Stimulated activated naive B cell treated with anti-CD40 and anti-IgM and Interleukin-4, amounts not matched to agents 10 μg/mL and 1 μg/mL and 100 μg/mL, for 72 hours (primary cell): Measurements from ENCODE around the gene TMEM33.

Experiments
- ATAC-seq, 2 donors: fragments of 150-1000 bp; cut with Tn5 transposase; replicated peaks; 2 replicates each; pipeline ENCODE4 v1.10.0; 2021; ENCODE audit warnings: moderate library complexity in 1 of 2
- DNase-seq: peaks from one replicate; pipeline ENCODE4 v3.0.0; 2021
- H3K27ac Mint-ChIP-seq: one replicate; pipeline ENCODE4 v1.8.0; 2022; ENCODE audit warnings: mild to moderate bottlenecking, mixed read lengths
- H3K27me3 Mint-ChIP-seq, 2 donors: one replicate each; pipeline ENCODE4 v1.8.0; 2022; ENCODE audit warnings: mixed read lengths in 2 of 2
- H3K36me3 Mint-ChIP-seq, 2 donors: one replicate each; pipeline ENCODE4 v1.8.0; 2022; ENCODE audit warnings: mixed read lengths in 2 of 2, mild to moderate bottlenecking in 1 of 2
- H3K4me1 Mint-ChIP-seq, 2 donors: one replicate each; pipeline ENCODE4 v1.8.0; 2022; ENCODE audit warnings: mixed read lengths in 2 of 2, mild to moderate bottlenecking in 1 of 2
- H3K4me3 Mint-ChIP-seq, 2 donors: one replicate each; pipeline ENCODE4 v1.8.0; 2022; ENCODE audit warnings: mild to moderate bottlenecking in 2 of 2, mixed read lengths in 2 of 2, moderate library complexity in 1 of 2
- H3K9me3 Mint-ChIP-seq, 2 donors: one replicate each; pipeline ENCODE4 v1.8.0; 2022; ENCODE audit warnings: mixed read lengths in 2 of 2, mild to moderate bottlenecking in 1 of 2

Gene TMEM33

DNA sequence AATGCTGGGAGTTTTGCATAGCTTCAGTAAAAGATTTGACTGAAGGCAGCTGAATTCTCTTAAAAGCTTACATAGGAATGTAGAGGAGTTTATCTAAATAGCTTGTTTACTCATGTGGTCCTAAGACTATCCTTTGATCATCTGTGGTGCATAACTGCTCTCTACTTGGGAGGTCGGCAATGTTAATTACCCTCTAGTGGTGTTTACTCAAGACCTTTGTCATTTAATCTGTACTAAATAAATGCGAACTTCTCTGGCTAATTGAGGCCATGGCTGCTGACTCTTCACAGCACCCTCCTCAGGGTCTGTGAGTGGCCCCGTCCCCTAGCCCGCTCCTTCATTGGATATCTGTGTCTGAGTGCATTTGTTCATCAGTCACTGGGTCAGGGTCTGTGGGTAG lies 13.8 kb upstream of the TMEM33 start:
- no peak for ATAC-seq
- Mint-ChIP-seq H3K4me3 (no peak overlapping the region), H3K9me3 (peaks cover 14 to 18% of the 10 kb centered on the region in 2 donors), H3K4me1 (no peaks in the 10 kb centered on the region), H3K36me3 (peaks cover 0 to 5% of the 10 kb centered on the region in 2 donors), H3K27ac (no peak overlapping the region), H3K27me3 (peaks cover 32 to 46% of the 10 kb centered on the region in 2 donors)
- no peak for DNase-seq

GRCh38 chr4:41927796-41928499 lies 7.3 kb upstream of the TMEM33 start:
- H3K27me3 Mint-ChIP-seq: peaks cover 13 to 22% of the 10 kb centered on the region in 2 donors
- H3K9me3 Mint-ChIP-seq: no peaks in the 10 kb centered on the region
- H3K4me1 Mint-ChIP-seq: peaks cover 0 to 1% of the 10 kb centered on the region in 2 donors
- H3K36me3 Mint-ChIP-seq: peaks cover 0 to 3% of the 10 kb centered on the region in 2 donors
- ATAC-seq (no peak), DNase-seq (no peak)
- H3K4me3 Mint-ChIP-seq: no peak overlapping the region
- H3K27ac Mint-ChIP-seq: no peak overlapping the region

- ATAC-seq (no peak), DNase-seq (no peak)
- peaks cover 3 to 4% of the 10 kb centered on the region in 2 donors for H3K9me3 Mint-ChIP-seq
- no peak overlapping the region for H3K4me3 Mint-ChIP-seq
- H3K36me3 Mint-ChIP-seq: peaks cover 2 to 3% of the 10 kb centered on the region in 2 donors
- H3K27ac Mint-ChIP-seq: no peak overlapping the region
- peaks cover 0 to 14% of the 10 kb centered on the region in 2 donors for H3K27me3 Mint-ChIP-seq
- peaks cover 7 to 8% of the 10 kb centered on the region in 2 donors for H3K4me1 Mint-ChIP-seq
Observed at GRCh38 chr4:41930139-41930831, 4.9 kb upstream of the TMEM33 start.

DNA sequence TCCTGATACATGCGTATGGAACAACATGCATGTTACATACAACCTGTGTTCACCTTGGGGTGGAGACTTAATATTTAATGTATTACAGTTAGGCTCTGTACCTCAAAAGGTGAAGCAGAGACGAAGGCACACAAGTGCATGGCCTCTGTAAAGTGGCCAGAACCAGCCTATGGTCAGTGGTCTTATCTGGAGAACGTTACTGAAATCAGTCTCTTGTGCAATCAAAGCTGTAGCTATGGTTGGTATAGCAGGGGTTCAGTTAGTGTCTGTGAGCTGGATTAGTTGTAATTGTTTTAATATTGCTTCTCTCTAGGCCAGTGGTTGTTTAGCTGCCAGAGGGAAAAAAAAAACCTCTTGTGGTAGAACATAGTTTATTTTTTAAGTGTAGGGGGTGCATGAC lies 2.2 kb upstream of the TMEM33 start:
- Mint-ChIP-seq H3K36me3 (peaks cover 6 to 7% of the 10 kb centered on the region in 2 donors), H3K27ac (no peak overlapping the region), H3K4me3 (no peak overlapping the region), H3K27me3 (peaks cover 0 to 7% of the 10 kb centered on the region in 2 donors), H3K9me3 (peaks cover 3 to 4% of the 10 kb centered on the region in 2 donors), H3K4me1 (peaks cover 17 to 24% of the 10 kb centered on the region in 2 donors)
- DNase-seq: no peak
- no peak for ATAC-seq

- ATAC-seq: no peak
- H3K4me3 Mint-ChIP-seq: no peak overlapping the region
- peaks cover 17 to 25% of the 10 kb centered on the region in 2 donors for H3K4me1 Mint-ChIP-seq
- H3K36me3 Mint-ChIP-seq: peaks cover 6 to 10% of the 10 kb centered on the region in 2 donors
- no peak for DNase-seq
- H3K27me3 Mint-ChIP-seq: no peaks in the 10 kb centered on the region
- peaks cover 3 to 4% of the 10 kb centered on the region in 2 donors for H3K9me3 Mint-ChIP-seq
- peak overlapping the region; percentile 5 for H3K27ac Mint-ChIP-seq
Observed at GRCh38 chr4:41933997-41934503, 1.2 kb upstream of the TMEM33 start.

DNA sequence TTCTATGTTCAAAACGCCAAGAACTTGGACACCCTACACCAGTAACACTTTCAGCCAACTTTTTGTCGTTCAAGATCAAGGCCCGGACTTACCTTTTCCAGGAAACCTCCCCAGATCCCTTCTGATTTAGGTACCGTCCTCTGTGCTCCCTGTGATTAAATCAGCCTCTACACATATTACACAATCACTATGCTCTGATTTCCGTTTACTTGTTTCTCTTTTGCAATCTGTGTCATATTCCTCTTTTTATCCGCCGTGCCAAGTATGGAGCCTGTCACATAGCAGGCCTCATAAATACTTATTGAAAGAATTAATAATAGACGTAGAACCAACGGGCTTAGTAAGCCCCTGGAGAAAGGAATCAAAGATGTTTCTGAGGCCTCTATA lies 722 bp upstream of the TMEM33 start:
- peaks cover 3 to 4% of the 10 kb centered on the region in 2 donors for H3K9me3 Mint-ChIP-seq
- H3K4me3 Mint-ChIP-seq: peak overlapping the region; percentile 93 to 98
- peaks cover 17 to 25% of the 10 kb centered on the region in 2 donors for H3K4me1 Mint-ChIP-seq
- H3K27me3 Mint-ChIP-seq: no peaks in the 10 kb centered on the region
- H3K36me3 Mint-ChIP-seq: peaks cover 6 to 10% of the 10 kb centered on the region in 2 donors
- DNase-seq (no peak), ATAC-seq (no peak)
- H3K27ac Mint-ChIP-seq: peak overlapping the region; percentile 96

DNA sequence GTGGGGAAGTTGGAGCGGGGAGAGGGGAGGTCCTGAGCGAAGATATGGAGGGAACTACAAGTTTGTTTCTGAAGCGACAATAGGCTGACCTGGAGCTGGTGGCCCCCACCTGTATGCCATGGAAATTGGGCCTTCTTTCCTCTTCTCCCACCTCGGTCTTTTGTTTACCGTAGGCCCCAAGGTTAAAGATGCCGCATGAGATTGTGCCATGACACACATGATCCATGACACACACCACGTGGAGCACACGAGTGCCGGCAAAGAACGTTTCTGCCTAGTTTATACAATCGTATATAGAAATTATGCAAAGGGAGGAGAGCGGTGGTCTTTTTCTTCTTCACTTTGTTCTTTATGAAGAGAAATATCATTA lies 408 bp downstream of the TMEM33 start:
- ATAC-seq: peak; percentile 40 to 53
- Mint-ChIP-seq H3K4me1 (peaks cover 16 to 29% of the 10 kb centered on the region in 2 donors), H3K36me3 (peaks cover 9 to 14% of the 10 kb centered on the region in 2 donors), H3K27me3 (no peaks in the 10 kb centered on the region), H3K9me3 (peaks cover 3 to 4% of the 10 kb centered on the region in 2 donors), H3K27ac (peak overlapping the region; percentile 96), H3K4me3 (peak overlapping the region; percentile 93 to 98)
- DNase-seq: no peak

GRCh38 chr4:41939016-41939626 lies 3.9 kb downstream of the TMEM33 start:
- Mint-ChIP-seq H3K27me3 (no peaks in the 10 kb centered on the region), H3K36me3 (peaks cover 12 to 28% of the 10 kb centered on the region in 2 donors), H3K9me3 (peaks cover 3 to 4% of the 10 kb centered on the region in 2 donors), H3K4me1 (peaks cover 17 to 34% of the 10 kb centered on the region in 2 donors), H3K4me3 (no peak overlapping the region), H3K27ac (no peak overlapping the region)
- DNase-seq (no peak), ATAC-seq (no peak)

- peaks cover 8 to 26% of the 10 kb centered on the region in 2 donors for H3K36me3 Mint-ChIP-seq
- H3K27me3 Mint-ChIP-seq: no peaks in the 10 kb centered on the region
- no peak for ATAC-seq
- no peak overlapping the region for H3K4me3 Mint-ChIP-seq
- H3K9me3 Mint-ChIP-seq: no peaks in the 10 kb centered on the region
- no peak overlapping the region for H3K27ac Mint-ChIP-seq
- H3K4me1 Mint-ChIP-seq: peaks cover 9 to 24% of the 10 kb centered on the region in 2 donors
- no peak for DNase-seq
Observed at GRCh38 chr4:41940834-41941233, 5.6 kb downstream of the TMEM33 start.

GRCh38 chr4:41943506-41943905 lies 8.3 kb downstream of the TMEM33 start:
- DNase-seq (no peak), ATAC-seq (no peak)
- Mint-ChIP-seq H3K36me3 (peaks cover 5 to 29% of the 10 kb centered on the region in 2 donors), H3K27me3 (no peaks in the 10 kb centered on the region), H3K4me1 (peaks cover 1 to 10% of the 10 kb centered on the region in 2 donors), H3K4me3 (no peak overlapping the region), H3K9me3 (no peaks in the 10 kb centered on the region), H3K27ac (no peak overlapping the region)

DNA sequence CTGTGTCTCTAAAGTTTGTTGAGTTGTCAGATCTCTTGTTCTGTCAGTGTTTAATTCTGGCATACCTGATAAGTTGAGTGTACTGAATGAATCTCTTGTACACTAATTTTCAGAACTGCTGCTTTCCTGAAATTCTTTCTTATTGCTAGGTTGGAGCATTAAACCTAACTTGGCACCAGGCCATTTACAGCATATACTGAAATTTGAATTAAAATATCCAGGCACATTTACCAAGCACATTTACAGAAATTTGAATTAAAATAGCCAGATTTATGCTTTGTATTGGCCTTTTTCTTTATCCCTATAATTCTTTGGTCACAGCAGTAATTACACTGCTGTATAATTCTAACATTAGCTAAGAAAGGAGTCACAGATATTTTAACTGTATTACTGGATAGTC lies 8.9 kb downstream of the TMEM33 start:
- ATAC-seq (no peak), DNase-seq (no peak)
- H3K9me3 Mint-ChIP-seq: no peaks in the 10 kb centered on the region
- H3K4me1 Mint-ChIP-seq: peaks cover 1 to 10% of the 10 kb centered on the region in 2 donors
- H3K27me3 Mint-ChIP-seq: no peaks in the 10 kb centered on the region
- H3K36me3 Mint-ChIP-seq: peaks cover 5 to 27% of the 10 kb centered on the region in 2 donors
- H3K4me3 Mint-ChIP-seq: no peak overlapping the region
- H3K27ac Mint-ChIP-seq: no peak overlapping the region

- no peak for DNase-seq
- no peak overlapping the region for H3K27ac Mint-ChIP-seq
- H3K4me3 Mint-ChIP-seq: no peak overlapping the region
- H3K9me3 Mint-ChIP-seq: no peaks in the 10 kb centered on the region
- no peak for ATAC-seq
- peaks cover 0 to 2% of the 10 kb centered on the region in 2 donors for H3K4me1 Mint-ChIP-seq
- H3K27me3 Mint-ChIP-seq: no peaks in the 10 kb centered on the region
- peaks cover 21 to 35% of the 10 kb centered on the region in 2 donors for H3K36me3 Mint-ChIP-seq
Observed at GRCh38 chr4:41949531-41949930, 14.3 kb downstream of the TMEM33 start.

DNA sequence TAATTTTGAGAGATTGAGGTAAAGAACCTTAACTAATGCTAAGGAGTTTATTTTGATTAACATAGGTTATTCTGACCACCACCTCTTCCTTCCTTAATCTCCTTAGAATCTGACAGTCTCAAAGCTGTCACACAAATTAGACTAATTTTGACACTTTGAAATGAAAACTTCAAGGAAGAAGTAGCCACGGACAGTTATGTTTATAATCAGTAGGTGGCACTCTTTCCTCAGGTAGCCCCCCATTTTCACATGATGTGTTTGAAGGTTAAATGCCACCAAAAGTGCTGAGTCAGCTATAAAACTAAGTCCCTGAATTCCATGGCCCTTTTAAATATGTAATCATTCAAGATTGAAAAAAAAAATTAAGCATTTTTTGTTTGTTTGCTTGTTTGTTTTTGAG lies 22.4 kb downstream of the TMEM33 start:
- peak in 1 of 2 donors; percentile 39 for ATAC-seq
- H3K27me3 Mint-ChIP-seq: no peaks in the 10 kb centered on the region
- DNase-seq: no peak
- H3K4me3 Mint-ChIP-seq: no peak overlapping the region
- H3K4me1 Mint-ChIP-seq: no peaks in the 10 kb centered on the region
- no peak overlapping the region for H3K27ac Mint-ChIP-seq
- H3K36me3 Mint-ChIP-seq: peaks cover 3 to 13% of the 10 kb centered on the region in 2 donors
- H3K9me3 Mint-ChIP-seq: no peaks in the 10 kb centered on the region

DNA sequence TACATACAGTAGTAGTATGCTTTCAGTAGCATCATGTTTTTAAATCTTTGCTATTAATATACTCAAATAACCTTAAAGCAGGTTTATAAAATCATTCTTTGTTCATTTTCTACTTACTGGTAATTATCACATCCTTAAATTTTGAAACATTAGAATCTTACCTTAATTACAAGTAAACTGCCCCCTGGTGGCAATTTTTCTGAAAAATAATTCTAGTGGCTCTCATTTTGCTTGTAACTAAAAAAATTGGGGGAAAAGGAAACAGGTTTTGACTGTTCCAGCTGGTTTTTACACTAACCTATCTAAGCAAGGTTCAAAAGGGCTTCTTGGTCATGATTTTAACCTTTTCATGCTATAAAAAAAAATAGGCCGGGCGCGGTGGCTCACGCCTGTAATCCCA lies 27.9 kb downstream of the TMEM33 start:
- ATAC-seq (no peak), DNase-seq (no peak)
- H3K9me3 Mint-ChIP-seq: peaks cover 3 to 5% of the 10 kb centered on the region in 2 donors
- H3K4me1 Mint-ChIP-seq: peaks cover 2% of the 10 kb centered on the region in 2 donors
- no peaks in the 10 kb centered on the region for H3K27me3 Mint-ChIP-seq
- H3K27ac Mint-ChIP-seq: no peak overlapping the region
- no peak overlapping the region for H3K4me3 Mint-ChIP-seq
- H3K36me3 Mint-ChIP-seq: peaks cover 5 to 18% of the 10 kb centered on the region in 2 donors
